K562 (cell line): ENCODE measurements around the gene NDUFB7.

Experiments used
- KLF16 ChIP-seq: IDR thresholded peaks from 2 replicates; pipeline ENCODE4 v1.6.1; 2016; ENCODE audit warnings: antibody characterized with exemption
- RAD21 ChIP-seq, 2 experiments: fragments of 250-450 bp in 1 of 2; fragments of 450-650 bp in 1 of 2; sonication (Bioruptor Pico) in 1 of 2; formaldehyde crosslinking in 1 of 2; IDR thresholded peaks in 1 of 2; conservative IDR thresholded peaks in 1 of 2; 2 replicates each; pipeline versions ENCODE4 v1.4.0 to v1.8.0; 2020 to 2022; ENCODE audit warnings: mild to moderate bottlenecking in 2 of 2, moderate library complexity in 1 of 2
- ZBTB8A ChIP-seq: fragments of 450-650 bp; IDR thresholded peaks from 2 replicates; pipeline ENCODE4 v1.6.1; 2018; ENCODE audit warnings: mild to moderate bottlenecking, moderate library complexity; ENCODE audit not compliant: partially characterized antibody
- ZNF41 ChIP-seq: fragments of 250-450 bp; sonication (Bioruptor Pico); conservative IDR thresholded peaks from 2 replicates; pipeline ENCODE4 v1.4.0; 2020; ENCODE audit warnings: mild to moderate bottlenecking

- TF ChIP-seq ZBTB8A: no peak
- TF ChIP-seq ZNF41 (CRISPR knock-in tag): no peak
- peak; percentile 34 to 42; a peak in 3 of 4 replicates for TF ChIP-seq RAD21 (CRISPR knock-in tag; conservative IDR thresholded peaks at IDR 0.05 in 1 of 2, IDR thresholded peaks at IDR 0.05 in 1 of 2)
- no peak; the same call in 1 of the 2 replicates for TF ChIP-seq KLF16
Observed at GRCh38 chr19:14571695-14572490, at the start of gene NDUFB7.
